Right renal cortex interstitium (tissue), 3 donors: ENCODE data around the gene BRAT1. TPM values are rescaled to one million over a fixed set of nuclear protein-coding genes. Genes with fewer than 3 reads are reported as not detected.

Experiments
- DNase-seq, 3 donors: peaks; one replicate each; pipeline ENCODE4 v3.0.0-alpha.2; 2013; ENCODE audit warnings: low read depth in 3 of 3, low spot score in 2 of 3
- polyA plus RNA-seq, 3 donors: library from polyadenylated mRNA; unstranded; fragments of 120-200 nt; gene quantifications; one replicate each; pipeline ENCODE4 v1.2.1, GENCODE V29; 2013; ENCODE audit not compliant: insufficient read length in 3 of 3

The BRAT1 gene
- polyA plus RNA-seq, 3 donors = 18.7 to 22.9 (median 20.3) TPM

- no peak for DNase-seq
Measured at GRCh38 chr7:2500701-2501100, 54.6 kb downstream of the BRAT1 start.

- no peak for DNase-seq
Measured at GRCh38 chr7:2499719-2500430, 55.4 kb downstream of the BRAT1 start.

DNA sequence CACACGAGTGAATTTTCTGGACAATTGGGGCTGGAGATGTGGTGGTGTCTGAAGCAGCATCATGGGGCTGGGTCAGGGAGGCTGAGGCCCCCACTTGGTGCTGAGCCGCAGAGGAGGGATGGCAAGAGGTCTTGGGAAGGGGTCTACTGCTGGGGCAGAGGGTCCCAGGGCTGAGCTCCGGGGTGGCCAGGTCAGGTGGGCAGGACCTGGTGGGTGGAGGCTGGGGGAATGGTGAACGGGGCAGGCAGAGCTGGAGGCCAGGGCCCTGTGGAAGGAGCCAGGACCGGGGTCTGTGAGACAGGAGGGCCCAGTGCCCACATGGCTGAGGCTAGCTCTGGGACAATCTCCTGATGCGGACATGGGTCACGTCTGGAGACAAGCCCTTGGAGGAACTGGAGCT, 56.1 kb downstream of the BRAT1 start:
- no peak for DNase-seq

- DNase-seq = no peak
Measured at GRCh38 chr7:2498708-2499107, 56.6 kb downstream of the BRAT1 start.

DNA sequence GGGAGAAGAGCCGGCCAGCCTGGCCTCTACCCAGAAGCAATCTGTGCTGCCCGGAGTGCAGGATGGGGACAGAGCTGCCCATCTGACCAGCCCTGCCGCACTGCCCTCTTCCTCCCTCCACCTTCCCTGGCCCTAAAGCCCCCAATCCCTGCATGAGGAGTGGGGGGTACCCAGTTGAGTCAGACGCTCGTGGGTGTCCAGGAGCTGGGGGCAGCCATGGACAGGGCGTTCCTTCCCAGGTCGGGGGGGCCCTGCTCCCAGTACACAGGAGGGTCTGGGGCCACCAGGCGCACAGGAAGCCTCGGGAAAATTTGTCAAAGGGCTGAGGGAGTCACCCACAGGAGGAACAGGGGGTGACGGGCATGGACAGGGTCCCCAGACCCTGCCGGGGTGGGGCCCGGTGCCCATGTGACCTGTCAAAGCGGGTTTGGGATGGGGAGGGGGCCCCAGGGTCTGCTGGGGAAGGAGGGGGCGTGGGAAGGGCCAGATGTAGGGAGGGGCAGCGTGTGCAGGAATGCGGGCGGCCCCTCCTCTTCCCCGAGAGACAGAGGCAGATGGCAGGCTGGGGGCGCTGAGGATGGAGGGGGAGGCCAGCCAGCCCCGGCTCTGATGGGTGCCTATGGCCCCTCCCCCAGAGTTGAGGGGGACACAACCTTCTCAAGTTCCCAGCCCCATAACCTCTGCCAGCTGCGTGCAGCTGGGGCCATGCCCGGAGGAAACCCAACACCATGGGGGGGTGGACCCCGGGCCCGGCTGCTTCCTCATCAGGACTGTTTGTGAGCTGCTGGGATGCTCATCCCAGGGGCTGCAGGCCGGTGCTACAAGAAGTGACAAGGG, 57.6 kb downstream of the BRAT1 start:
- DNase-seq = no peak

DNA sequence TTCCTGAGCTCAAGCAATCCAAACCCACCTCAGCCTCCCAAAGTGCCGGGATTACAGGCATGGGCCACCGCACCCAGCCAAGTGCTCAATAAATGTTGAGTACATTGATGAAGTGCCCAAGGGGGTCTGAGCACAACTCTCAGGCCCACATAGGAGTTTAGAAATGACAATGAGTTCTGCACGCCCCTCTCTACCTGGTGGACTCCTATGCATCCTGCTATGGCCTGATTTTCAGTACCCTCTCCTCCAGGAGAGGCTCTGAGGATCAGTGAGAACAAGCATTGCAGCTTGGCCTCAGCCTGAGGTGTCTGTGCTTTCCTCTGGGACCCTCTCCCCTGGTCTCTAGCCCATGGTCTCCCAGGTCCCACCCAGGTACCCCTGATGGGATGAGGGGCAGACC, 58.3 kb downstream of the BRAT1 start:
- no peak for DNase-seq

DNA sequence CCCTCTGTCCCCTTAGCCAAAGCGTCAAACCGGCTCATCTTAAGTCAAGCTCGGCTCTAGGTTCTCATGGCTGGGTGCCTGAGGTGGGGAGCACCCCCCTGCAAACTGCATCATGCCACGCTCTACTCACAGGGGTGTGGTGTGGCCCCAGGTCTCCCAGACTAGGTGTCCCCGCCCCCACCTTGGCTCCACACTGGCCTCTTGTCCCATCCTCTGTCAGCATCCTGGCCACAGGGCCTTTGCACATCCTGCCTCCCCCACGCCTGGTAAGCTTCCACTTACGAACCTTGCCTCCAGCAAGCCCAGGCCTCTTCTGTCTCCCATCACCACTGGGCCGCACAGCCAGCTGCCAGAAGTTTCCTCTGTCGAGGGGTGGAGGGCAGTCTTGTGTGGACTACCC, 58.9 kb downstream of the BRAT1 start:
- DNase-seq = no peak

DNA sequence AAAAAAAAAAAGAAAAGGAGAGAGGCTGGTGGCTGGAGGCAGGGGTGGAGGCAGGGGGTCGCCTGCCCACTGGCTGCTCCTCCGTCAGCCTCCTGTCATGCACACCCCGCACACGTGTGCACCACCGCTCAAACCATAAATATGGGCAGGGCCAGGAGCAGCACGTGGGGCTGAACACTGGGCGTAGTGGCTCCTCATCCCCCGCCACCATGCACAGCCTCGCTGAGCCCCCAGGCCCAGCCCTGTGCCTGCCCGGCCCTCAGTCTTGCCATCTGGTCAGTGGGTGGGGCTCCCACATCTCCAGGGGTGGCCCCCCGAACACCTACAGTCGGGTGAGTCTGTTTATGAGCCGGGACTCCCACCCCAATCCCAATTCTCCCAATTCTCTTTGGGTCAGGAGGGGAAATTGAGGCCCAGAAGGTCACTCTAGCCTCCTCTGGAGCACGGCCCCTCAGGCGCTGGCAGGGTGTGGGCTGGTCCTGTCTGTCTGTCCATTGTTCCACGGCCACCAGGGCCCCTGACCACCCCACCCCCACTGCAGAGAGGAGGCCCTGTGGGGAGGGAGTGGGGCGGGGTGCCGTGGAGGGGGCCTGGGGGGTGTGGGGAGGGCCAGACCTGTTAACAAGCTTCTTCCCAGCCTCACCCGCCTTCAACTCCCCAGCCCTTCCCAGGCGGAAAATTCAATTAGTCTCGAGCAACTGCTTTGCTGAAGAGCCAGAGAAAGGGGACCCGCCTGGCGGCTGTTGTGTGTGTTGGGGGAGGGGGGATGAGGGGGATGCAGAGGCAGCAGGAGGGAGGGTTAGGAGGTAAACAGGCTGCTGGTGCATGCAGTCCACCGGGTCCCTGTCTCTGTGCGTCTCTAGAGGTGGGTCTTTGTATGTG, 59.7 kb downstream of the BRAT1 start:
- no peak for DNase-seq

DNA sequence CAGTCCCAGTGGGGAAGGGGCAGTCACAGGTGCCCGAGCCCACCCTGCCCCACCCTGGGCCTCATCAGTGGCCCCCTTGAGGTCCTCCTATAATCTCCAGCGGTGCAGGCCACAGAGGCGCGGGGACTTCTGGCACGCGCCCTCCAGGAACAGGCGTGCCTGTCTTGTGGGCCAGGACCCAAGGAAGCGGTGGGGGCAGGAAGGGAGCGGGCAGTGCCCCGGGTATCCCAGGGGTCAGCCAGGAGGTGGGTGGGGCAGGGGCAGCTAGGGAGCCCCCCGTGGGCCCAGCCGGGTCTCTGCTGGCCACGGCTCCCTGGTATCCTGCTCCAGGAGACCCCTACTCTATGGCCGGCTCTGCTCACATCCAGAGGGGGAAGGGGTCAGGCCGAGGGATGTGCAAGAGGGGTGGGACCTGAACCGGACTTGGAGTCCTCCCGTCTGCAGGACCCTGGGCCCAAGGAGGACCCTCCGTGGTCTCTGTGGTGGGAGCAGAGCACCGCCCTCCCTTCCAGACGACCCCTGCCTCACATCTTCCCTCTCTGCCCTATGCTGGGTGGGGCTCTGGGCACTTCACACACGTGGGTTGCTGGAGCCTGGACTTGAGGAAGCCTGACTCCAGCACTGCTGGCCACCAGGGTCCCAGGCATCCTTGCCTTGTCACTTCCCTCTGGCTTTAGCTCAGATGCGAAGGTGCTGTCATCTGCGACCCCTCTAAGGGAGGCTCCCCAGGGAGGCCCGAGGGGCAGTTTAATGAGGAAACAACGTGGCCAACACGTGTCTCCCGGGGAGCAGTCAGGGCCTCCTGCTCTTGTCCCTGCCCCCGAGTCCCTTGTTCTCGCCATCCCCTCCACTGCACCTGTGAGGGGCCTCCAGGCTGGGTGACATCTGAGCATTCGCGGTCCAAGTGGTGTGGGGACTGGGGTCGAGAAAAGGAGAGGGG, 60.9 kb downstream of the BRAT1 start:
- no peak for DNase-seq

DNA sequence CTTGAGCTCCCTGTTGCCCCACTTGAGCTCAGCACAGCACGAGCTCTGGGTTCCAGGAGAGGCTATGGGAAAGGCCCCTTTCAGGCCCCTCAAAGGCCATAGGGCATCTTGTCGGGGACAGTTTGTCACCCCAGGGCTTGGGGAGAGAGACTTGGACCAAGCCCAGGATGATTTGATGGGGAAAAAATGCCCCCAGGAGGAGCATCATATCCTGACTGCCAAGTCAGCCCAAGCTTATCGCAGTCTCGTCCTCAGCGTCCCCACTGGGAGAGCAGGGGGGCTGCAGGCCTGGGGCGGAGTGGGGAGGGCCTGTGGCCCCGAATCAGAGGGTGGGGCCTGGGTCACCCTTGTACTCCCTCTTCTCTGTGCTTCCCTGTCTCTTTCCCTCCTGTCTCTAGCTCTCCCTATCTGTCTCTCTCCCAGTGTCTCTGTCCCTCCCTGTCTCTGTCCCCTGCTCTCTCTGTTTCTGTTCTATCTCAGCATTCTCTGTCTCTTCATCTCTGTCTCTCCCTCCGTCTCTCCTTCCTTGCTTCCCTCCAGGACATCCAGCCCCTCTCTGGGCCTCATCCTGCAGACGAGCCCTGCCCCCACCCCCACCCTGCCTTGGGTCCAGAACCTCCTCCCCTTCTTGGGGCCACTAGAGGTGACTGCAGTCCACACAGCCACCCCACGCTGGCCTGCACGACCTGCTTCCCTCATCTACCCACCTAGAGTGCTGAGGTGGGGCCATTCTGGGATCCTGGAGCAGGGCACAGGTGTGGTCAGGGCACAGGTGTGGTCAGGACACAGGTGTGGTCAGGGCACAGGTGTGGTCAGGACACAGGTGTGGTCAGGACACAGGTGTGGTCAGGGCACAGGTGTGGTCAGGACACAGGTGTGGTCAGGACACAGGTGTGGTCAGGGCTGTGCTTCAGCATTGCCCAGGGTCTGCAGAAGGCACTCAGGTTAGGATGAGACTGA, 61.8 kb downstream of the BRAT1 start:
- no peak for DNase-seq

- no peak for DNase-seq
Measured at GRCh38 chr7:2492038-2492437, 63.3 kb downstream of the BRAT1 start.

GRCh38 chr7:2490181-2490651, 65.1 kb downstream of the BRAT1 start:
- no peak for DNase-seq

- no peak for DNase-seq
Measured at GRCh38 chr7:2488681-2489080, 66.6 kb downstream of the BRAT1 start.

GRCh38 chr7:2488272-2488645, 67.1 kb downstream of the BRAT1 start:
- no peak for DNase-seq

Other genes with a start within 250 kb of the BRAT1 start
- 10 to 100 TPM; 37.1 to 44.0 (median 37.6) TPM for gene SNX8, start 241.1 kb downstream of the BRAT1 start, polyA plus RNA-seq
- gene EIF3B, start 200.7 kb downstream of the BRAT1 start, polyA plus RNA-seq = 100 to 1,000 TPM; 153 to 173 (median 163) TPM
- 1 to 10 TPM; 6.8 to 9.8 (median 8.5) TPM for gene CHST12, start 151.9 kb downstream of the BRAT1 start, polyA plus RNA-seq
- not detected for gene GRIFIN, start 79.1 kb downstream of the BRAT1 start, polyA plus RNA-seq
- 10 to 100 TPM; 25.3 to 31.0 (median 30.7) TPM for gene LFNG, start 35.8 kb downstream of the BRAT1 start, polyA plus RNA-seq
- 10 to 100 TPM; 19.2 to 21.2 (median 21.2) TPM for gene IQCE, start 3.5 kb upstream of the BRAT1 start, polyA plus RNA-seq
- 10 to 100 TPM; 65.8 to 75.9 (median 68.7) TPM for gene TTYH3, start 76.5 kb upstream of the BRAT1 start, polyA plus RNA-seq
- under 1 TPM; 0.08 to 0.29 (median 0.27) TPM for gene AMZ1, start 132.7 kb upstream of the BRAT1 start, polyA plus RNA-seq